Astrocyte (in vitro differentiated cells and primary cell): ENCODE data around the gene RESP18. TPM values are rescaled to one million over a fixed set of nuclear protein-coding genes. Genes with fewer than 3 reads are reported as not detected.

ENCODE experiments used
- DNase-seq: peaks from one replicate; pipeline ENCODE4 v3.0.0-alpha.2; 2010; ENCODE audit warnings: low read depth
- FAIRE-seq: peaks from 2 replicates; lab custom pipeline; 2011; peaks lifted over from hg19 to GRCh38; lab: Jason Lieb, UNC
- H2AFZ ChIP-seq: 2 replicates; pipeline ENCODE4 v1.6.0; 2012; ENCODE audit warnings: low read depth, low read length, inconsistent platforms
- H3K27ac ChIP-seq: 2 replicates; pipeline ENCODE4 v1.5.1; 2011; ENCODE audit warnings: low read depth, low read length, inconsistent platforms
- H3K27me3 ChIP-seq: 2 replicates; pipeline ENCODE4 v1.6.0; 2011; ENCODE audit warnings: low read length, inconsistent platforms; ENCODE audit not compliant: insufficient read depth
- H3K36me3 ChIP-seq: 2 replicates; pipeline ENCODE4 v1.5.1; 2011; ENCODE audit warnings: low read length, inconsistent platforms; ENCODE audit not compliant: insufficient read depth
- H3K4me1 ChIP-seq: 2 replicates; pipeline ENCODE4 v1.5.1; 2011; ENCODE audit warnings: low read length, inconsistent platforms; ENCODE audit not compliant: insufficient read depth
- H3K4me2 ChIP-seq: 2 replicates; pipeline ENCODE4 v1.6.0; 2012; ENCODE audit warnings: low read length, inconsistent platforms
- H3K4me3 ChIP-seq: 2 replicates; pipeline ENCODE4 v1.5.1; 2011; ENCODE audit warnings: low read depth, mild to moderate bottlenecking, low read length, inconsistent platforms; ENCODE audit not compliant: insufficient read depth
- H3K79me2 ChIP-seq: 2 replicates; pipeline ENCODE4 v1.6.0; 2012; ENCODE audit warnings: mild to moderate bottlenecking, low read length, inconsistent platforms; ENCODE audit not compliant: insufficient read depth
- H3K9ac ChIP-seq: 2 replicates; pipeline ENCODE4 v1.6.0; 2012; ENCODE audit warnings: mild to moderate bottlenecking, low read length, inconsistent platforms
- H3K9me3 ChIP-seq: 2 replicates; pipeline ENCODE4 v1.5.1; 2012; ENCODE audit warnings: low read depth, mild to moderate bottlenecking, low read length, inconsistent platforms; ENCODE audit not compliant: insufficient read depth
- H4K20me1 ChIP-seq: 2 replicates; pipeline ENCODE4 v1.6.0; 2012; ENCODE audit warnings: low read length, inconsistent platforms; ENCODE audit not compliant: insufficient read depth
- H3K27ac Mint-ChIP-seq: one replicate; pipeline ENCODE4 v1.8.0; 2021; ENCODE audit warnings: mild to moderate bottlenecking, mixed read lengths; ENCODE audit not compliant: unreplicated experiment
- H3K27me3 Mint-ChIP-seq: one replicate; pipeline ENCODE4 v1.8.0; 2021; ENCODE audit warnings: low read depth, mixed read lengths; ENCODE audit not compliant: unreplicated experiment
- H3K36me3 Mint-ChIP-seq: one replicate; pipeline ENCODE4 v1.8.0; 2021; ENCODE audit warnings: low read depth, mixed read lengths; ENCODE audit not compliant: unreplicated experiment
- H3K4me1 Mint-ChIP-seq: one replicate; pipeline ENCODE4 v1.8.0; 2021; ENCODE audit warnings: low read depth, mixed read lengths; ENCODE audit not compliant: unreplicated experiment
- H3K4me3 Mint-ChIP-seq: one replicate; pipeline ENCODE4 v1.8.0; 2021; ENCODE audit warnings: mild to moderate bottlenecking, moderate library complexity, mixed read lengths; ENCODE audit not compliant: unreplicated experiment
- H3K9me3 Mint-ChIP-seq: one replicate; pipeline ENCODE4 v1.8.0; 2021; ENCODE audit warnings: mild to moderate bottlenecking, mixed read lengths; ENCODE audit not compliant: unreplicated experiment
- EZH2 ChIP-seq: IDR thresholded peaks from 2 replicates; pipeline ENCODE4 v1.6.1; 2012; ENCODE audit warnings: mild to moderate bottlenecking, low read length, inconsistent platforms; ENCODE audit not compliant: insufficient read depth
- total RNA-seq: library from RNA; stranded (reverse); gene quantifications from 2 replicates; pipeline ENCODE4 v1.2.1, GENCODE V29; 2021
- TF ChIP-seq, protein P1 (sequence below): IDR thresholded peaks from 2 replicates; pipeline ENCODE4 v1.5.1; 2011; ENCODE audit warnings: low read depth, mild to moderate bottlenecking, inconsistent platforms, low read length, moderate library complexity; ENCODE audit not compliant: insufficient read depth

Gene RESP18
- total RNA-seq, 1 donor from 2014 or later = not detected

DNA sequence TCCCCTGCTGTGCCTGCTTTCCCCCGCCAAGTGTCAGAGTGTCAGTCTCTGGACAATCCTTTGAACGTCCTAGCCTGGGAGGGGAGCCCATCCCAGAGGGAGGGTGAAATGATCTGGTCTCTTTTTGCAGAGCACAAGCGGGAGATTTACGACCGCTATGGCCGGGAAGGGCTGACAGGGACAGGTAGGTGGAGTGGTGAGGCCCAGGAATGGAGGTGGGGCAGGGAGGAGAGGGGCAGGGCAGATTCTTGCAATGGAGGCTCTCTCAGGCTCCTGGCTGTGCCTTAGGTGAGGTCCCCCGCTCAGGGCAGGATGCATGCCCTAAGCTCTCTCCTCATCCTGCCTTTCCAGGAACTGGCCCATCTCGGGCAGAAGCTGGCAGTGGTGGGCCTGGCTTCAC is 51.0 kb downstream of the RESP18 start:
- Histone ChIP-seq H4K20me1 (peaks cover 4% of the 10 kb centered on the region), H2AFZ (no peak overlapping the region), H3K36me3 (no peaks in the 10 kb centered on the region), H3K4me2 (no peak overlapping the region), H3K27me3 (no peaks in the 10 kb centered on the region), H3K79me2 (peaks cover 13% of the 10 kb centered on the region), H3K9me3 (no peaks in the 10 kb centered on the region), H3K4me1 (peaks cover 34% of the 10 kb centered on the region), H3K27ac (no peak overlapping the region), H3K4me3 (no peak overlapping the region), H3K9ac (no peak overlapping the region)
- no peak for TF ChIP-seq EZH2
- TF ChIP-seq, protein P1, sequence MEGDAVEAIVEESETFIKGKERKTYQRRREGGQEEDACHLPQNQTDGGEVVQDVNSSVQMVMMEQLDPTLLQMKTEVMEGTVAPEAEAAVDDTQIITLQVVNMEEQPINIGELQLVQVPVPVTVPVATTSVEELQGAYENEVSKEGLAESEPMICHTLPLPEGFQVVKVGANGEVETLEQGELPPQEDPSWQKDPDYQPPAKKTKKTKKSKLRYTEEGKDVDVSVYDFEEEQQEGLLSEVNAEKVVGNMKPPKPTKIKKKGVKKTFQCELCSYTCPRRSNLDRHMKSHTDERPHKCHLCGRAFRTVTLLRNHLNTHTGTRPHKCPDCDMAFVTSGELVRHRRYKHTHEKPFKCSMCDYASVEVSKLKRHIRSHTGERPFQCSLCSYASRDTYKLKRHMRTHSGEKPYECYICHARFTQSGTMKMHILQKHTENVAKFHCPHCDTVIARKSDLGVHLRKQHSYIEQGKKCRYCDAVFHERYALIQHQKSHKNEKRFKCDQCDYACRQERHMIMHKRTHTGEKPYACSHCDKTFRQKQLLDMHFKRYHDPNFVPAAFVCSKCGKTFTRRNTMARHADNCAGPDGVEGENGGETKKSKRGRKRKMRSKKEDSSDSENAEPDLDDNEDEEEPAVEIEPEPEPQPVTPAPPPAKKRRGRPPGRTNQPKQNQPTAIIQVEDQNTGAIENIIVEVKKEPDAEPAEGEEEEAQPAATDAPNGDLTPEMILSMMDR = no peak
- Mint-ChIP-seq H3K27me3 (no peaks in the 10 kb centered on the region), H3K9me3 (no peaks in the 10 kb centered on the region), H3K4me3 (no peak overlapping the region), H3K27ac (no peak overlapping the region), H3K36me3 (peaks cover 18% of the 10 kb centered on the region), H3K4me1 (peaks cover 44% of the 10 kb centered on the region)
- FAIRE-seq (no peak), DNase-seq (no peak)

DNA sequence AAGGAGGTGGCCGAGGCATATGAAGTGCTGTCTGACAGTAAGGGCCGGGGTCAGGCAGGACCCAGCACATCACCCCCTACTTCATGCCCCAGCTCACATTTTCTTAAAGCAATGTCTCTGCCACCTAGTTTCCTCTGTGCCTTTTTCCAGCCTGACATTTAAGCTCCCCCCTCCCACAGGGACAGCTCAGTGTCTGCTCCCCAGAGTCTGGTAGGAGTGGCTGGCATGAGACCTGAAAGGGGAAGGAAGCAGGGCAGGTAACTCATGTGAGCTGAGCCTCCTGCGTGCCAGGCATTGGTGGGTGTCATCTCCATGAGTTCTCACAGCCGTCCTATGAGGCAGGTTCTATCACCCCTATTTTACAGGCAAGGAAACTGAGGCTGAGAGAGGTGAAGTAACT is 51.9 kb downstream of the RESP18 start:
- Mint-ChIP-seq H3K36me3 (peaks cover 13% of the 10 kb centered on the region), H3K4me1 (peaks cover 38% of the 10 kb centered on the region), H3K4me3 (peak overlapping the region; percentile 89), H3K9me3 (no peaks in the 10 kb centered on the region), H3K27ac (peak overlapping the region; percentile 95), H3K27me3 (no peaks in the 10 kb centered on the region)
- no peaks in the 10 kb centered on the region for H3K36me3 ChIP-seq
- H3K9me3 ChIP-seq = no peaks in the 10 kb centered on the region
- peaks cover 4% of the 10 kb centered on the region for H4K20me1 ChIP-seq
- no peak for DNase-seq
- TF ChIP-seq, protein P1 = no peak
- TF ChIP-seq EZH2 = no peak
- H3K79me2 ChIP-seq = peaks cover 13% of the 10 kb centered on the region
- FAIRE-seq = no peak
- no peak overlapping the region for H3K4me3 ChIP-seq
- H3K4me2 ChIP-seq = peak overlapping the region; percentile 100
- H3K27me3 ChIP-seq = no peaks in the 10 kb centered on the region
- H2AFZ ChIP-seq = no peak overlapping the region
- peak overlapping the region; percentile 92 for H3K9ac ChIP-seq
- H3K4me1 ChIP-seq = peaks cover 27% of the 10 kb centered on the region
- peak overlapping the region; percentile 92 for H3K27ac ChIP-seq

DNA sequence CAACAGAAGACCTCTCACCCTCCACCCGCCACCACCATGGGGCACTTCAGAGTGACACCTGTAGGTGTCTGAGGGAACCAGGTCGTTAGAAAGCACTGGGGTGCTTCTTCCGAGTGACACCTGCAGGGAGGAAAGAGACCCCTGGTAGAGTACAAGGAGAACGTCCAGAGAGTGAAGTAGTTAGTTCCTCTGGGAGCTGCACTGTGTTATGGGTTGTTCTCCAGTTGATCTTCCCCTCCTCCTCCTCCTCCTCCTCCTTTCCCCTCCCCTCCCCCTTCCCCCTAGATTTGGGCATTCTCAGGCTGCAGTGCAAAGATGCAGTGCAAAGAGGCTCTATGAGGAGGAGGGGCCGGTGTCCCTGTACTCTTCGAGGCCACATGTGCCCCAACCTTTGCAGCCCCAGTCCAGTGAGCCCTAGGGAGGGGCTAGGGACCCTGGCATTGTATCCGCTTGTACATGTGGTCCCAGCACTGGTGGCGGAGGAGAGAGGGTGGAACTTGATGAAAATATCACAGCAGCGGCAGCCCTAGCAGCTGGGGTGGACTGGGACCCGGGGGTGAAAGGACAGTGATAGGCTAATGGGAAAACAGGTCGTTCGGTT is 52.5 kb downstream of the RESP18 start:
- peak overlapping the region; percentile 95 for H3K27ac Mint-ChIP-seq
- Histone ChIP-seq H3K4me3 (peak overlapping the region; percentile 74), H3K36me3 (no peaks in the 10 kb centered on the region), H3K27ac (peak overlapping the region; percentile 92), H4K20me1 (peaks cover 4% of the 10 kb centered on the region), H3K4me2 (peak overlapping the region; percentile 100), H3K27me3 (no peaks in the 10 kb centered on the region), H3K79me2 (peaks cover 13% of the 10 kb centered on the region), H3K9ac (peak overlapping the region; percentile 92), H3K9me3 (no peaks in the 10 kb centered on the region), H2AFZ (peak overlapping the region; percentile 69), H3K4me1 (peaks cover 24% of the 10 kb centered on the region)
- H3K9me3 Mint-ChIP-seq = no peaks in the 10 kb centered on the region
- TF ChIP-seq, protein P1 = no peak
- no peak for TF ChIP-seq EZH2
- no peak for FAIRE-seq
- DNase-seq = no peak
- H3K4me1 Mint-ChIP-seq = peaks cover 34% of the 10 kb centered on the region
- H3K36me3 Mint-ChIP-seq = peaks cover 13% of the 10 kb centered on the region
- no peaks in the 10 kb centered on the region for H3K27me3 Mint-ChIP-seq
- H3K4me3 Mint-ChIP-seq = peak overlapping the region; percentile 89
